Mesenchymal stem cell (in vitro differentiated cells and primary cell): Measurements from ENCODE around the gene ARHGAP32.

Experiments used
- DNase-seq: peaks from one replicate; pipeline ENCODE4 v3.0.0-alpha.2; 2013
- H2AFZ ChIP-seq: one replicate; pipeline ENCODE4 v1.6.1; 2013; ENCODE audit warnings: low read depth, mild to moderate bottlenecking, control low read depth, inconsistent platforms, low read length, moderate library complexity
- H2AK5ac ChIP-seq: 2 replicates; pipeline ENCODE4 v1.6.1; 2013; ENCODE audit warnings: low read length, moderate library complexity, mild to moderate bottlenecking, inconsistent platforms; ENCODE audit not compliant: severe bottlenecking
- H2BK120ac ChIP-seq: one replicate; pipeline ENCODE4 v1.6.1; 2013; ENCODE audit warnings: low read depth, mild to moderate bottlenecking, inconsistent platforms, low read length, moderate library complexity
- H2BK12ac ChIP-seq, 2 experiments: one replicate each; pipeline ENCODE4 v1.6.1; 2013; ENCODE audit warnings: inconsistent platforms in 2 of 2, low read length in 2 of 2, mild to moderate bottlenecking in 2 of 2, moderate library complexity in 2 of 2, control low read depth in 1 of 2
- H2BK15ac ChIP-seq: one replicate; pipeline ENCODE4 v1.6.1; 2013; ENCODE audit warnings: mild to moderate bottlenecking, low read depth, inconsistent platforms; ENCODE audit not compliant: poor library complexity, severe bottlenecking
- H2BK5ac ChIP-seq: 2 replicates; pipeline ENCODE4 v1.6.1; 2013; ENCODE audit warnings: low read depth, mild to moderate bottlenecking, low read length, control low read depth, inconsistent platforms; ENCODE audit not compliant: poor library complexity, severe bottlenecking
- H3K14ac ChIP-seq, 2 experiments: one replicate each; pipeline ENCODE4 v1.6.1; 2013; ENCODE audit warnings: inconsistent platforms in 2 of 2, low read length in 2 of 2, control low read depth in 1 of 2, mild to moderate bottlenecking in 1 of 2, moderate library complexity in 1 of 2
- H3K18ac ChIP-seq, 2 experiments: one replicate each; pipeline ENCODE4 v1.6.1; 2013; ENCODE audit warnings: inconsistent platforms in 2 of 2, low read length in 2 of 2, control low read depth in 1 of 2, low read depth in 1 of 2, mild to moderate bottlenecking in 1 of 2
- H3K23ac ChIP-seq, 2 experiments: one replicate each; pipeline ENCODE4 v1.6.1; 2013; ENCODE audit warnings: inconsistent platforms in 2 of 2, low read length in 2 of 2, mild to moderate bottlenecking in 2 of 2, moderate library complexity in 2 of 2, control low read depth in 1 of 2
- H3K27ac ChIP-seq: 2 replicates; pipeline ENCODE4 v1.5.1; 2013; ENCODE audit warnings: mild to moderate bottlenecking, moderate library complexity, low read length, control low read depth, inconsistent platforms; ENCODE audit not compliant: poor library complexity, severe bottlenecking
- H3K27me3 ChIP-seq, 2 experiments: 2 replicates each; pipeline versions ENCODE4 v1.6.1 to v1.7.0; 2013; ENCODE audit warnings: low read length in 2 of 2, mild to moderate bottlenecking in 2 of 2, moderate library complexity in 2 of 2, control low read depth in 1 of 2, inconsistent platforms in 1 of 2; ENCODE audit not compliant: control insufficient read depth in 1 of 2, insufficient read depth in 1 of 2
- H3K36me3 ChIP-seq, 2 experiments: 2 replicates each; pipeline versions ENCODE4 v1.6.1 to v1.7.0; 2013; ENCODE audit warnings: low read length in 2 of 2, control low read depth in 1 of 2, inconsistent platforms in 1 of 2, low read depth in 1 of 2, mild to moderate bottlenecking in 1 of 2; ENCODE audit not compliant: insufficient read depth in 2 of 2, control insufficient read depth in 1 of 2
- H3K4ac ChIP-seq, 2 experiments: one replicate each; pipeline ENCODE4 v1.6.1; 2013; ENCODE audit warnings: inconsistent platforms in 2 of 2, low read length in 2 of 2, mild to moderate bottlenecking in 2 of 2, moderate library complexity in 2 of 2, control low read depth in 1 of 2, low read depth in 1 of 2
- H3K4me1 ChIP-seq: 2 replicates; pipeline ENCODE4 v1.6.1; 2013; ENCODE audit warnings: low read depth, low read length, control low read depth; ENCODE audit not compliant: control insufficient read depth, insufficient read depth
- H3K4me2 ChIP-seq: 2 replicates; pipeline ENCODE4 v1.6.1; 2013; ENCODE audit warnings: low read length, mild to moderate bottlenecking, inconsistent platforms; ENCODE audit not compliant: poor library complexity, severe bottlenecking
- H3K4me3 ChIP-seq, 2 experiments: 2 replicates each; pipeline versions ENCODE4 v1.5.1 to v1.7.0; 2013; ENCODE audit warnings: low read length in 2 of 2, mild to moderate bottlenecking in 2 of 2, control low read depth in 1 of 2, low read depth in 1 of 2; ENCODE audit not compliant: insufficient read depth in 1 of 2
- H3K79me1 ChIP-seq: replicated peaks from 2 replicates; pipeline ENCODE4 v1.6.1; 2013; ENCODE audit warnings: mild to moderate bottlenecking, control low read depth, low read length, inconsistent platforms; ENCODE audit not compliant: poor library complexity, severe bottlenecking
- H3K9ac ChIP-seq: 2 replicates; pipeline ENCODE4 v1.7.0; 2013; ENCODE audit warnings: mild to moderate bottlenecking, low read length, moderate library complexity
- H3K9me3 ChIP-seq: 2 replicates; pipeline ENCODE4 v1.7.0; 2013; ENCODE audit warnings: mild to moderate bottlenecking, low read length; ENCODE audit not compliant: control insufficient read depth
- H4K8ac ChIP-seq: one replicate; pipeline ENCODE4 v1.6.1; 2013; ENCODE audit warnings: inconsistent platforms, mild to moderate bottlenecking, low read length, moderate library complexity
- H4K91ac ChIP-seq: one replicate; pipeline ENCODE4 v1.6.1; 2013; ENCODE audit warnings: mild to moderate bottlenecking, low read length, inconsistent platforms
- WGBS: methylation state at CpG from one replicate; pipeline ENCODE4 v1.1.7; 2013; ENCODE audit warnings: mixed read lengths; 5-methylcytosine and 5-hydroxymethylcytosine counted together

Gene ARHGAP32

GRCh38 chr11:129225190-129225589 lies 33.1 kb upstream of the ARHGAP32 start:
- Histone ChIP-seq H3K4ac (no peak overlapping the region), H4K8ac (no peak overlapping the region), H3K27ac (no peak overlapping the region), H3K79me1 (peaks cover 16% of the 10 kb centered on the region), H2BK120ac (no peak overlapping the region), H3K9ac (peak overlapping the region; percentile 2), H3K36me3 (no peaks in the 10 kb centered on the region), H2BK5ac (no peak overlapping the region), H2BK15ac (no peak overlapping the region), H2BK12ac (no peak overlapping the region), H3K18ac (no peak overlapping the region), H3K4me2 (no peak overlapping the region), H3K23ac (no peak overlapping the region), H3K27me3 (no peaks in the 10 kb centered on the region), H4K91ac (no peak overlapping the region), H3K4me1 (no peaks in the 10 kb centered on the region), H3K9me3 (peaks cover 19% of the 10 kb centered on the region), H2AFZ (no peak overlapping the region), H3K4me3 (no peak overlapping the region), H2AK5ac (no peak overlapping the region), H3K14ac (no peak overlapping the region)
- DNase-seq = peak; percentile 59
- 50% methylated on average over 1 of the region's 1 CpG for WGBS

GRCh38 chr11:129224538-129224937 lies 32.4 kb upstream of the ARHGAP32 start:
- Histone ChIP-seq H3K27ac (no peak overlapping the region), H3K4ac (no peak overlapping the region), H3K4me2 (no peak overlapping the region), H2BK120ac (no peak overlapping the region), H2AK5ac (no peak overlapping the region), H2BK15ac (no peak overlapping the region), H3K23ac (no peak overlapping the region), H2BK12ac (no peak overlapping the region), H2AFZ (no peak overlapping the region), H3K4me3 (no peak overlapping the region), H3K36me3 (no peaks in the 10 kb centered on the region), H3K18ac (peak overlapping the region; percentile 28 to 54), H4K8ac (no peak overlapping the region), H3K79me1 (peaks cover 14% of the 10 kb centered on the region), H2BK5ac (no peak overlapping the region), H3K14ac (no peak overlapping the region), H3K4me1 (no peaks in the 10 kb centered on the region), H4K91ac (no peak overlapping the region), H3K9me3 (peaks cover 19% of the 10 kb centered on the region), H3K27me3 (no peaks in the 10 kb centered on the region), H3K9ac (no peak overlapping the region)
- WGBS = 95% methylated on average over 3 of the region's 3 CpGs
- DNase-seq = no peak

GRCh38 chr11:129223701-129224149 lies 31.6 kb upstream of the ARHGAP32 start:
- Histone ChIP-seq H3K9me3 (peaks cover 19% of the 10 kb centered on the region), H3K4me2 (no peak overlapping the region)

GRCh38 chr11:129223260-129223659 lies 31.1 kb upstream of the ARHGAP32 start:
- H3K18ac ChIP-seq = no peak overlapping the region
- H3K36me3 ChIP-seq = no peaks in the 10 kb centered on the region
- H3K4me1 ChIP-seq = no peaks in the 10 kb centered on the region
- H3K27me3 ChIP-seq = no peaks in the 10 kb centered on the region
- H3K9me3 ChIP-seq = peaks cover 19% of the 10 kb centered on the region
- 95% methylated on average over 1 of the region's 1 CpG for WGBS
- H2BK5ac ChIP-seq = no peak overlapping the region
- H4K91ac ChIP-seq = no peak overlapping the region
- peak; percentile 7 for DNase-seq
- H3K9ac ChIP-seq = peak overlapping the region; percentile 66
- no peak overlapping the region for H2BK15ac ChIP-seq
- H3K4ac ChIP-seq = no peak overlapping the region
- no peak overlapping the region for H3K23ac ChIP-seq
- H3K27ac ChIP-seq = no peak overlapping the region
- H2BK12ac ChIP-seq = no peak overlapping the region
- no peak overlapping the region for H3K14ac ChIP-seq
- H2AK5ac ChIP-seq = no peak overlapping the region
- no peak overlapping the region for H2AFZ ChIP-seq
- no peak overlapping the region for H3K4me2 ChIP-seq
- H4K8ac ChIP-seq = no peak overlapping the region
- no peak overlapping the region for H2BK120ac ChIP-seq
- peaks cover 15% of the 10 kb centered on the region for H3K79me1 ChIP-seq
- peak overlapping the region in 1 of 2 experiments; percentile 50 for H3K4me3 ChIP-seq

More at GRCh38 chr11:129223701-129224149, 31.6 kb upstream of the ARHGAP32 start:
- 100% methylated on average over 1 of the region's 2 CpGs for WGBS
- peak; percentile 70 for DNase-seq
- no peak overlapping the region for H4K8ac ChIP-seq
- no peaks in the 10 kb centered on the region for H3K27me3 ChIP-seq
- no peak overlapping the region for H3K23ac ChIP-seq
- H3K27ac ChIP-seq = no peak overlapping the region
- H2BK15ac ChIP-seq = no peak overlapping the region
- no peak overlapping the region for H2AFZ ChIP-seq
- no peaks in the 10 kb centered on the region for H3K36me3 ChIP-seq
- no peak overlapping the region for H3K14ac ChIP-seq
- H2BK120ac ChIP-seq = no peak overlapping the region
- no peak overlapping the region for H2AK5ac ChIP-seq
- H3K4ac ChIP-seq = no peak overlapping the region
- no peak overlapping the region for H2BK12ac ChIP-seq
- H3K4me1 ChIP-seq = no peaks in the 10 kb centered on the region
- no peak overlapping the region for H3K18ac ChIP-seq
- peaks cover 16% of the 10 kb centered on the region for H3K79me1 ChIP-seq
- H3K4me3 ChIP-seq = peak overlapping the region in 1 of 2 experiments; percentile 50
- H4K91ac ChIP-seq = no peak overlapping the region
- no peak overlapping the region for H2BK5ac ChIP-seq
- peak overlapping the region; percentile 66 for H3K9ac ChIP-seq
